ENCODE results near the gene TBC1D9B. TPM values are rescaled to one million over a fixed set of nuclear protein-coding genes. Genes with fewer than 3 reads are reported as not detected.

Gene TBC1D9B
- total RNA-seq, 1 donor from 2014 or later: 64.2 TPM

DNA sequence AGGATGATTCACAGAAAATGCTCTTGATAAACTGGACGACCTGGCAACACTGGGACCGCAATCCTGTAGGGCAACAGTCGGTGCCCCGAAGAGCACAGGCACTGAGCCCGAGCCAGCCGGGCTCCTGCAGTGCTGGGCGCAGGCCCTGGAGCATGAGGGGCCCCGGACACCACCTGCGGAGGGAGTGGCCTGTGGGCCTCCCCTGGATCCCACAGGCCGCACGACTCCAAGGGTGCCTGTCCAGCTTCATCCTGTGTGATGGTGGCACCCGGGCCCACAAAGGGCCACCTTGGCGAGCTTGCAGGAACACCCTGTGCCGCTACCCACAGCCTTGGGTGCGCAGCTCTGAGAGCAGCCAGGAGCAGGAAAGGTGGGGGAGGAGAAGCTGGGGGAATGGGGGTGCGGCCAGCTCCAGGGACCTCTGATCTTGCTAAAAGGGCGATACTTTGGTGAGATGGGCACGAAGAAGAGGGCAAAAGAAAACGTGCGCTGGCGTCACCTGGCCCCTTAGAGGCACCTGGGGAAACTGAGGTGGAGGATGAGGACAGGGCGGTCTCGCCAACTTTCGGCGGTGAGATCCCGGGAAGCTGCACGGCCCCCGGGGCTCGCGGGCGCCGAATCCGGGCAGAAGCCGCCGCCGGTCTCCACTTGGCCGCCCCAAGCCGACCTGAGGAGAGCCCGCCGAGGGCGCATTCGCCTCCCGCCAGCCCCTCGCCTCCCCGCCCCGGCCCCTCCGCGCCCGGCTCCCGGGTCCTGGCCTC is 722 bp downstream of the TBC1D9B start:
- DNase-seq: peak; percentile 35

DNA sequence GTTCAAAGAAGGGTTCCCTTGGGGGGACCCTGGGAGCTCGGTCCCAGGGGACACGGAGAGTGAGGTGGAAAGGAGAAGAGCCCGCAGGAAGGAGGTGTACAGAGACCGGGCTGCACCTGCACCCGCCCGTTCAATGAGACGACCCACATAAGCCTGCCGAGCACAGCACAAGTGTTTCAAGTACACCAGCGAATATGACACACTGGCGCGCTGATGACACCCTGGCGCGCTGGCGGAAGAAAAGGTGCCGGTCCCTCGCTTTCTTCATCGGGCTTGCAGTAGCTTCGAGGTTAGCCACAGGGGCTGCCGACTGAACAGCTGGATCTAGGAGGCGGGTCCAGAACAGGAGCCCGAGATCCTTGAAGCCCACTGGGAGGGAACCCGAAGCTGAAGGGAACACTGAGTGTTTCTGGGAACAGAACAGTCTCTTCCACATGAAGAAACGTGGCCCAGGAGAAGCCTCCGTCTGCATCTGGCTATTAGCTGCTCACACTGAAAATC is 1.4 kb downstream of the TBC1D9B start:
- no peak for DNase-seq

DNA sequence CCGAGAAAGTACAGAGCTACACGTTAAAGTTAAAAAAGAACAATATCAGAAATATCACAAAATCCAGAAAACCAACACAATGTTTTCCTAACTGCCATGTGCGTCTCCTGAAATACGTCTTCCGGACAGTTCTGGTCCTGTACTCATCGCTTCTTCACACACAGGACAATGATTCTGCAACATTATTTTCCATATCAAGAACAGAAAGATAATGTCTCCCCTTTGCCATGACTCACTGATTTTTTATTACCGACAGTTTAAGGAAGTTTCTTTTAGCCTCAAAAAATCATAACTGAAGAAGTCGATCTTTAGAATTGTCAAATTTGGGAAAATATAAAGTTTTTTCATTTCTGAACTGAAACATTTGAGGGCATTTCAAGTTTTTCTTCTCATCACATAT is 2.5 kb downstream of the TBC1D9B start:
- DNase-seq: peak; percentile 43

DNA sequence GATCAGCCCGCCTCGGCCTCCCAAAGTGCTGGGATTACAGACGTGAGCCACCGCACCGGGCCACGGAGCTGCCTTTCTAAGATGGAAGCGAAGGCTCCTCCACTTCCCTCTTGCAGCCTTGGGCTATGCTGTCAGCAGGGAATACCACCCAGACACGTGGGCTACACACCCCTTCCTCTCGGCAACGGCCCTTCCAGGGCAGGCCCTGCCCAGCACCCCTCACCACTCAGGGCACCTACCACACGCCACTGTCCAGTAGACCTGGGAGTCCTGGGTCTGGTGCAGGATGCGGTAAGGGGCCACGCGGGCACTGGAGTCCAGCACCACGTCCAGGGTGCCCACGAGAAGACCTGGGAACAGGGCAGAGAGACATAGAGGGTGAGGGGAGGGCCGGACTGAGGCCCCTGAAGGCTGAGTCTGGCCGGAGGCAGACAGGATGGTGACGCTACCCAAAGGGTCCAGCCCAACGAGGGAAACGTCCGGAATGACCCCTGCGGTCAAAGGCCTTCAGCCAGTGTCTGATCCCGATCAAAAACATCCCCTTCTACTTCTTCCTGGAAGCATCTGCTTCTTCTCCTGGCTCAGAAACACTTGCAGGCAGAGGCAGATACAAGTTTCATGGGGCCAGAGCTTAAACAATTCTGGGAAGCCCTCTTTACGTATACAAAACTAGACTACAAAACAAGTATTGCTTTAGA is 3.1 kb downstream of the TBC1D9B start:
- DNase-seq: peak; percentile 55

DNA sequence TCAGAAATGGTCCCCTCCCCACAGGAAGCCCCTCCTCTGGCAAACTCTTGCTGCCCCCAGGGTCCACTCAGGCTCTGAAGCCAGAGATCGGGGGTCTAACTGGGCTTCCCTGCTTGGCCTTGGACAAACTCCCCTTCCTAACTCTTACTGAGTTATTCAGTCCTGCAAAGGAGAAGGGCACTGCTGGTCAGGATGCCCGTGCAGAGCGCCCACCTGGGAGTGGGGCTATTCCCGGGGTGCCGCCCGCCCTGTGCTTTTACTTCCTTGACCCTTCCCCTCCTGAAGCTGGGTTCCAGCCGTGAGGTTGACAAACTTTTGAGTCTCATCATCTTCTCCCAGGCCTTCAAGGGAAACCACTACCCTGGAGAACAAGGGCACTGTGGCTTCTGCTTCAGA is 4.9 kb downstream of the TBC1D9B start:
- DNase-seq: no peak

DNA sequence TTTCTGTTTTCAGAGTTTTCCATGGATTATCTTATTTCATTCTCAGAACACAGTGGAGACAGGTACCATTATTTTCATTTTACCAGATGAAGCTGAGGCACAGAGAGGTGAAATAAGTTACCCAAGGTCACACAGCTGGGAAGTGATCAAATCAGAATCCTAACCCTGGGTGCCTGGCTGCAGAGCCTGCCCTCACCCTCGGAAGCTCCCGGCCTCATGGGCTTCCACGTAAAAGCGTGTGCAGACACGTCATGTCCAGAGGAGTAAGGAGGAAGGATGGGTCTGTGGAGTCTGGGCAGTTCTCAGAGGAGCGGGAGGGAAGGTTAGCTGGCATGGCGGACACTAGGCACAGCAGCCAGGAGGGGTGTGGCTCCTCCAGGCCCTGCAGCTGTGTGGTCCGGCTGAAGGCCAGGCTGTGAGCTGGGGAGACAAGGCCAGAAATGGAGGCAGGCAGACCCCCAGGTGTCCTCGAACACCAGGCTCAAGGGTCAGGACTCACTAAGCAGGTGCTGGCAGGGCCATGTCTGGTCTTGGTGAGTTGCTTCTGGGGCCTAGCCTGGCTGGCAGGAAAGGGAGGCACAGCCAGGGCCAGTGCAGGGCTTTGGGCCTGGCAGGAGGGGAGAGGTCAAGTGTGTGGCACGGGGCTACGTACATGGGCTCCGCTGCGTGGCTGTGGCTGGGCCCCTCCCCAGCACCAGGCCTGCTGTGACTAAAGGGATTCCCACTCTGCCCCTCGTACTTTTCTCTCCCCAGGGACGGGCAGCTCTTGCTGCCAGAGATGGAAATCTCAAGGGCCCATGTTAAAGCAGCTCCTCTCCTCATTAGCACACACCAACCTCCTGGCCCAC is 5.6 kb downstream of the TBC1D9B start:
- DNase-seq: no peak

DNA sequence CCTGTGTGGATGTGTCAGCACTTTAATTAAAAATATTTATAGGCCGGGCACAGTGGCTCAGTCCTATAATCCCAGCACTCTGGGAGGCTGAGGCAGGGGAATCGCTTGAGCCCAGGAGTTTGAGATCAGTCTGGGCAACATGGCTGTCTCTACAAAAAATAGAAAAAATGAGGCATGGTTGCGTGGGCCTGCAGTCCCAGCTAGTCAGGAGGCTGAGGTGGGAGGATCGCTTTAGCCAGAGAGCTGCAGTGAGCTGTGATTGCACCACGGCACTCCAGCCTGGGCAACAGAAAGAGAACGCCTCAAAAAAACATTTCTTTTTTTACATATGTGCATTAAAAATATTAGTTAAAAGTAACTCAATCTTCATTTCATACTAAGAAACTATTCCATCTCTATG is 6.2 kb downstream of the TBC1D9B start:
- DNase-seq: no peak

DNA sequence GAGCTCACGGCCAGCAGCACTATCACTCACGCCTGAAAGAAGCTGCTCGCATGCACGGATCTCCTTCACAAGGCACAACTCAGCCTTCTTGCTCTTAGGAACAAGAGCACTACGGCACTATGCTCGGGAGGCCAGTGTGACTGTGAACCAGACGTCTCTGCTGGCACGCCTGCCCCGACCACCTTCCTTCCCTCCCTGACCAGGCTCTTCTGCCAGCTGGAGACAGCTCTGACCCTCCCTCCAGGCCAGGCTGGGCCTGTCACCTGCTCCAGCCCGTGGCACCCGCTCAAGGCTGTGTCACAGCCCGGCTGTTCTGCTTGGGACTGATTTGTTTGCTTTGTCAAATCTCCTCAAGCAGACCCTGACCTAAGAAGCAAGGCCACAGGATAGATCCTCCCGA is 7.0 kb downstream of the TBC1D9B start:
- DNase-seq: no peak

DNA sequence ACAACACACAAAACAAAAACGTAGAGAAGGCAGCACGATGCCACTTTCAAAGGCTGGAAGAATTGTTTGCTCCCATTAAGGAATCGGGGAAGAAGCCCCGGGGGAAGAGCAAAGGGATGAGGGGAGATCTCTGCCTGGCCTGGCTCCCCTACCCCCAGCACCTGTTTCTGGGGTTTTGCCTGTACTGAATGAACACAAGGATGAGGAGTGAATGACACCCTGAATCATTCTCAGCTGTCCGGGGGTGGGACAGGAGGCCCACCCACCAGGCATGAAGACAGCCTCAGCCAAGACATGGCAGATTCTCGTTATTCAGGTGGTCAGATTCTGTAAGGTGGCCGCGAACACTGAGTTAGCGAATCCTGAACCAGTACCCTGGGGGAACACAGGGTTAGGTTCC is 7.5 kb downstream of the TBC1D9B start:
- no peak for DNase-seq

DNA sequence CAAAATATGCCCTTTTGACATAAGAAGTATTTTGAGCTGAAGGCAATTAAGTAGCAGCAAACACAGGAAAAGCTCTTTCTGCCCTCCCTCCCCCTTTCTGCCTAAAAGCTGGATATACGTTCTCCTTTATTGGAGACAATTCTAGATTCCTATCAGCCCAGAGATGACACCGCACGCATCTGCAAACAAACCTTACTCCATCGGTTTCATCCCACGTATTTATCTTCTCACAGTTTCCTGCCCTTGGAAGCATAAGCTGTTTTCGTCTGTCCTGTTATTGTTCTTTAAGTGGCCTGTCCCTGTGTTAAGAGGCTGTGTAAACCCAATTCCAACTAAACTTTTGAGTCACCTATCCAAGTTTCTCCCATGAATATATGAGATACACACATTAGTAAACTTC is 11.8 kb downstream of the TBC1D9B start:
- DNase-seq: no peak

DNA sequence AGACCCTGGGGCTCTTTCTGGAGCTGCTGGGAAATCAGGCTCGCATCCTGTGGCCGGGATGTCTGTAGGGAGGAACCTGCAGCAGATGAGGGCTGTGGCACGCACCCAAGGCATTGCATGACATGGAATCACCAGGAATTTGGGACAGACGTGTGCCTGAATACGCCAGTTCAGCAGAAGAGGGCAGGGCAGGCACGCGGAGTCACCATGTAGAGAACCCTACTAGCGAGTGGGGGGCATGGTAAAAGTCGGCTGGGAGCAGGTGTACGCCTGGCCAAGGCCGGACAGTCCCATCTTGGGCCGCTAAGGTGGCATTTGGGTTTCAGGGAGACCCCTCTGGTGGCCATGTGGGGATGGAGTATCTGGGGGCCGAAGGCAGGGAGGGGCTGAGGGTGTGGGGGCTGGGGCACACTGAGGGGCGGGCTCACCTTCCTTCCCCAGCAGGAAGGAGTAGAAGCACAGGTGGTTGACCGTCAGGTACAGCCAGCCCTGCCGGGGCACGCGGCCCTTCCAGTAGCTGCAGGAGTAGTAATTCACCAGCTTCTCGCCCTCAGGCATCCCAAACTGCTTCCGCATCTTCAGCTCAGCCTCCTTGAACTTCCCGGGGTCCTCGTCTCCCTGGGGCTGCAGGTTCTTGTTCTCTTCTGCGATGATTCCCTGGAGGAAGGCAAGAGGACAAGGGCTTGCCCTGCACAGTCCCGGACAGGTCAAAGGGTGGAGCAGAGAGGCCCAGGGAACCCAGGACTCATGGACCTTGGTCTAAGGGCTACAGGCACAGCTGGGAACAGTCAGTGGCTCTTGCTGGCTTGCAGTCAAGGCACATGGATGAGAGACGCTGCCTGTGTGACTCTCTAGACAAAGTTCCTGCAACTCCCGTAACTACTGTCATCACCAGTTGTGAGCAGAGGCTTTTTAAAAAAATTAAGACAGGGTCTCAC is 13.5 kb downstream of the TBC1D9B start:
- DNase-seq: no peak

DNA sequence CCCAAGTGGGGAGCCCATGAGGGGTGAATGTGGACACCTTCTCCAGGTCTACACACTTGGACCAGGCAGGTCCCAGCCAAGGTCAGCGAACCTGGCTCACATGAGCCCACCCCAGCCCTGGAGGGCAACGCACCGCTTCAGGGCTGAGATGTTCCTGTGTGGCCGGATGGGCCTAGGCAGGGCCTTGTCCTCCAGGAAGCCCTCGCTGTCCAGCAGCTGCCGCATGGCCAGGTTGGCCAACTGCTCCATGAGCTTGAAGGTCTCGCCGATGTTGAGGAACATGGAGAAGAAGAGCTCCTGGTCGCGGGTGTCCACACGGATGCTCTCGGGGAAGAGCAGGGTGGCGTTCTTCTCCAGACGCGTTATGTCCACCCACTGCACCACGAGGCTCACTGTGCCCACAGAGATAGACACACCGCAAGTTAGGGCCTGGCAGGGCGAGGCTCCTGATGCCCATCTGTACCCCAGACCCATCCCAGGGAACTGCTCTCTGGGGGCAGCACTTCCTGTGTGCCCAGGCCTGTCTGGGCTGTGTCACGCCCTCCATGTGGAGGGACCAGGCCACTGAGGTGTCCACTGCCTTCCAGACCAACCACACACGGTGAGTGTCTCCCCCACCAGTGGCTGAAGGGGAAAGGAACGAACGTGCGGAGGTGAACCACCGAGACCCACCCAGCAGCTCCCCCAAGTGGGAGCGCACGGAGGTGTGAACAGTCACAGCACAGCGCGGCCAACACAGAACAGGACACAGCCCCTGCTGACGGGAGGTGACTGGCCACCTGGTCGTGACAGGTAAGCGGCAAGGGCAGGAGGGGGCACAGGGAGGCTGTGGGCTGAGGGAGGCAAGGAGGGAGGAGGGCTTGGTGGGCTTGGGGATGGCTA is 14.4 kb downstream of the TBC1D9B start:
- DNase-seq: no peak

DNA sequence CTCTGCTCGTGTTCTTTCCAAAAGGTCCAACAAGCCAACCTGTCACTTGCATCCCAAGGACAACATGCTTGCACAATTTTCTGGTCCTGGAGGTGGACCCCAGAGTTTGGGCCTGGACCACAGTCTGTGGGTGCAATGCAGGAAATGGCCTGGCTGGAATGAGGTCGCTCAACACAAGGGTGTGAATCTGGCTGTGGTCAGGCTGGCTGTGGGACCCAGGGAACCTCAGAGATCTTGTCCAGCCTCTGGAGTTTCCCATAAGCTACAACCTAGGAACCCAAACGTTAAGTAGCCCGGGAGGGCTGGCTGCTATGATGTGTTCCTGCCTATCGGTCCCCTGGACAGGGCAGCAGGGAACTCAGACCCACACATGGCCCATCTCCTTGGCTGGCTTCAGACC is 15.4 kb downstream of the TBC1D9B start:
- no peak for DNase-seq

DNA sequence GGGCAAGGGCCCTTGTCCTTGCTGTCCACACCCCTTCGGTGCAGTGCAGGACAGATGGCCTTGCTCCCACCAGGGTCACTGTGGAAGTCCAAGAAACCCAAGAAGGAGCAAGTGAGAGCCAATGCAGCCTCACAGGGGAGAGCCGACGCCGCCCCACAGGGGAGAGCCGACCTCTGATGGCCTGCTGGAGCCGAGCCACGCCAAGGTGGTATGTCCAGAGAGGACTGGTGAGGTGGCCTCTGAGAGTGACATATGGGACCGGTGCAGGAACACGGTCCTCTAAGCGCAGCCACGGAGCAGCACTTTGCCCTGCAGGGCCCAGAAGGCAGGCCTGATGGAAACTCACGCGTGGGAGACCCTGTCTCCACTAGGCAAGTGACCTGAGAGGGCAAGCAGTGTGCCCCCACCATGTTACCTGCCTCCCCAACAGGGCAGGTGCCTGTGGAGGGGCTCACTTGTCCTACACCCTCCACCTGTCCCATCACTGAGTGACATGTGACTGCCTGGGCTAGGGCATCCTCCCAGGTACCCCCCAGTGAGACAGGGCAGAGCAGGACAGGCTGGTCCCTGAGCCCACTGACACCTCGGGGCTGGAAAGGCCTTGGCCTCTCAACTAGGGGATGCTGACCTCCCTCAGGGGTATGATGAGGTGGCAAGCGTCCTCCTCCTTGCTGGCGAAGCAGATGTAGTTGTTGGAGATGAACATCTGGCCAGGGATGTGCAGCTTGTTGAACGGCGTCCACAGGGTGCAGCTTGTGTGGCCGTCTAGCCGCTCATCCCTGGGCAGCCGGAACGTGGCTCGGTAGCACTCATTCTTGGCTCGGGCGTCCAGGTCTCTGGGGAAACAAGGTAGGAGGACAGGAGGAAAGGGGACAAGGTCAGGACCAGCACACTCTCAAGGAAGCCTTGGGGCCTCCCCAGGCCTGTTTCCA is 16.7 kb downstream of the TBC1D9B start:
- DNase-seq: no peak

DNA sequence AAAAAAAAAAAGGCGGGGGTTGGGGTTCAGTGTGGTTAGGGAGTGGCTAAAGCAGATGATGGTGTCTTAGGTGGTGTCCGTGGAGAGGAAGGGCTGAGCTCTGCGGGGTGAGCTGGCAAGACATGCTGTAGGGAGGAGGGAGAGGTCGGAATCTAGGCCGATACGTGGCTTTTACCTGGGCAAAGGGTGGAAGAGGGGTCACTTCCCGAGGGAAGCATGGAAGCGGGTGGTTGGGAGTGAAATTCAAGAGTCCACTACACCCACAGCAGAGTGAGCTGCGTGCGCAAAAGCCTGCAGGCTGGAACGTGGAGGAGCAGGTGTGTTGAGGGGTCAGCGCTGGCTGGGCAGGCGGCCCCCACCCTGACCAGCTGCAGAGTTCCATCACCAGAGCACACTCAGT is 17.8 kb downstream of the TBC1D9B start:
- DNase-seq: no peak

DNA sequence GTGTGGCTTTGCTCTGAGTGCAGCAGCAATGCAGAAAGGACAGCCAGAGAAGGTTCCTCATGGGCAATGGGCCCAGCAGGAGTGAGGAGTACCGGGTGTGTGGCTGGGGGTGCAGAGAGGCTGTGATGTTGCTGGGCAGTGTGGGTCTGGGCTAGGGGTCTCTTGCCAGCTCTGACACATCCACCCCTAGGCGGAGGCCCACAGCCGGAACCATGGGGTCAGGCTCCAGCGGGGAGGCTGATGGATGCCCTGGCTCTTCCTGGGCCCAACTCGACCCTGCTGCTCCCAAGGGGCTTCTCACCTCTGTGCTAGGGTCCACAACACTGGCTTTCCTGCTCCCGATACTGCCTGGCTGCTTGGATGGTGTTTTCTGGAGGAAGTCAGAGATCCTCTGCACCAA is 19.9 kb downstream of the TBC1D9B start:
- no peak for DNase-seq

DNA sequence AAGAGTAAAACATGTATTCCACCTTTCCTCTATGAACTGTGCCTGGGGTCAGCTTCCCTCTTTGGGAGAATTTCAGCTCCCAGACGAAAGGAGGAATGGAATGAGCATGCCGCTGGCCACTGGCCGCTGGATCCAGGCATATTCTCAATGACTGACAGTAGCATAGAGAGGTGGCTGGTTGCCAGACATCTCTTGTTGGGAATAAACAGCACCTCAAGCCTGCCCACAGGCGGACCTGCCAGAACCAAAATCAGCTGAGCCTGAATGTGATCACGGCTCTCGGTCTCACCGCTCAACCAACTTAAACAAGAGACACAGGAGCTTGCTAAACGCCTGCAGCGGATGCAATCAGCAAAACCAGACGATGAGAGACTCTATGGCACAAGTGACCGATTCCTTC is 20.6 kb downstream of the TBC1D9B start:
- no peak for DNase-seq

DNA sequence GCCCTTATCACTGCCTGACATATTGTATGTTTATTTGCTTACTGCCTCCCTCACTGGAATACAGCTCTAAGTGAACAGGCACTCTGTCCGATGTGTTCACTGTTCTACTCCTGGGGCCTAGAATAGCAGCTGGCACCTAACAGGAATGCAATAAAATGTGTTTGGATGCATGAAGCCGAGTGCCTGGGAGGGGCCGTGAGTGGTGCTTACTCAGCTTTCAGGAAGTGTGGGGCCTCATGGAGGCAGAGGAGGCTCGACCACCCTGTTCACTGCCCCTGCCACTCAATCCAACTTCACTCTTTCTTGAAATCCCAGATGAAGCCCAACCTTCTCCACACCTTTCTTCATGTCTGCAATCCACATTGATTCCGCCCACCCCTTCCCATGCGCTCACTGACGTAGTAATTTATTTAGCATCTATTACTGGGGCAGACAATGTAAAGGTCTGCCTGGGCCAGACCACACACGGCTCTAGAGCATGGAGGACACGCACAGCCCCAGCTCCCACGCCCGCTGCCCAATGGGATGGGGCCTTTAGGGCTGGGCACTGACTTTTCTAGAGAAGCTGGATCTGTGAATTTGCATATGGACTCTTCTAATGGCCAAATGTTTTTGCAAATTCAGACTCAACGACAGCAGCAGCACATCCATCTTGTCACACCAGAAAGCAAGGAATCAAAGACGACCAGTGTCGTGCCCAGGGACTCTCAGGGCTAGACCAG is 21.3 kb downstream of the TBC1D9B start:
- no peak for DNase-seq

DNA sequence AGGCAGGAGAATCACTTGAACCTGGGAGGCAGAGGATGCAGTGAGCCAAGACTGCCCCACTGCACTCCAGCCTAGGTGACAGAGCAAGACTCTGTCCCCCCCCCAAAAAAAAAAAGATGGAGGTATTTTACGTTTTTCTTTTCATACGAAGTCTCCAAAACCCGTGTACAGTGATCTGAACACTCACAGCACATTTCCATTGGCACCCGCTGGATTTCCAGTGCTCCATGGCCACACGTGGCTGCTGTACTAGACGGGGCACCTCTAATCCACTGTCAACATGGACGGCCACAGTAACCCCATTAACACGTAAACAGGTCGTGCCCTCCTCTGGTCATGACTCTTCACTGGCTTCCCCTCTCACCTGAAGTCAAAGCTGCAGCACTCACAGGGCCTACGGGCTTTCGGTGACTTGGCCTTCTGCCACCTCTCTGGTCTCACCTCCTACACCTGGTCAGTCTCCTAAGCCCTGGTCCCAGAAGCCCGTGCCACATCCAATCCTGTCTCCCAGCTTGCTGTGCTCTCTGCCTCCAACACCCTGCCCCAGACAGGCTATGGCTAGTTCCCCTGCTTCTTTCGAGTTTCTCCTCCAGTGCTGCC is 22.1 kb downstream of the TBC1D9B start:
- DNase-seq: no peak
